Liver (tissue), 9 donors: Measurements from ENCODE around the gene PTAFR. TPM values are rescaled to one million over a fixed set of nuclear protein-coding genes. Genes with fewer than 3 reads are reported as not detected.

Experiments
- DNase-seq: peaks from one replicate; pipeline ENCODE4 v3.0.0-alpha.2; 2017; ENCODE audit warnings: low spot score
- H3K27ac ChIP-seq, 2 donors: one replicate each; pipeline ENCODE4 v1.7.0; 2013; ENCODE audit warnings: inconsistent platforms in 2 of 2, low read length in 2 of 2, control low read depth in 1 of 2, low read depth in 1 of 2, mild to moderate bottlenecking in 1 of 2
- H3K27me3 ChIP-seq, 4 donors: one replicate each; pipeline versions ENCODE4 v1.6.1 to v1.7.0; 2013; ENCODE audit warnings: low read length in 3 of 4, inconsistent platforms in 1 of 4, mild to moderate bottlenecking in 1 of 4, moderate library complexity in 1 of 4; ENCODE audit not compliant: control insufficient read depth in 4 of 4, insufficient read depth in 4 of 4
- H3K36me3 ChIP-seq, 4 donors: one replicate each; pipeline versions ENCODE4 v1.6.1 to v1.7.0; 2013; ENCODE audit warnings: low read length in 3 of 4, mild to moderate bottlenecking in 3 of 4, low read depth in 1 of 4, moderate library complexity in 1 of 4; ENCODE audit not compliant: control insufficient read depth in 4 of 4, insufficient read depth in 3 of 4
- H3K4me1 ChIP-seq, 4 donors: one replicate each; pipeline versions ENCODE4 v1.6.1 to v1.7.0; 2013; ENCODE audit warnings: low read length in 3 of 4, mild to moderate bottlenecking in 3 of 4, moderate library complexity in 1 of 4; ENCODE audit not compliant: control insufficient read depth in 4 of 4, insufficient read depth in 4 of 4
- H3K4me3 ChIP-seq, 3 donors: one replicate each; pipeline versions ENCODE4 v1.6.1 to v1.7.0; 2013; ENCODE audit warnings: low read length in 3 of 3, control low read depth in 1 of 3, low read depth in 1 of 3, mild to moderate bottlenecking in 1 of 3
- H3K9ac ChIP-seq, 2 donors: one replicate each; pipeline ENCODE4 v1.7.0; 2013; ENCODE audit warnings: low read length in 2 of 2, mild to moderate bottlenecking in 2 of 2, moderate library complexity in 2 of 2, control low read depth in 1 of 2, low read depth in 1 of 2
- H3K9me3 ChIP-seq, 4 donors: one replicate each; pipeline versions ENCODE4 v1.6.1 to v1.7.0; 2013; ENCODE audit warnings: low read length in 3 of 4; ENCODE audit not compliant: control insufficient read depth in 4 of 4
- CTCF ChIP-seq: fragments of 150-350 bp; IDR thresholded peaks from 2 replicates; pipeline ENCODE4 v1.5.1; 2017; ENCODE audit warnings: improper control_type of control experiment, low read depth, low read length; ENCODE audit not compliant: missing input control
- EGR1 ChIP-seq, 2 donors: IDR thresholded peaks; 2 replicates each; pipeline ENCODE4 v1.6.1; 2016 to 2018; ENCODE audit warnings: antibody characterized with exemption in 2 of 2, low read depth in 2 of 2
- FOXA2 ChIP-seq: IDR thresholded peaks from 2 replicates; pipeline ENCODE4 v1.6.1; 2016; ENCODE audit warnings: antibody characterized with exemption
- GABPA ChIP-seq, 2 donors: IDR thresholded peaks in 1 of 2; conservative IDR thresholded peaks in 1 of 2; 2 replicates each; pipeline ENCODE4 v1.6.1; 2016; ENCODE audit warnings: antibody characterized with exemption in 2 of 2, mild to moderate bottlenecking in 1 of 2, moderate library complexity in 1 of 2
- HNF4A ChIP-seq, 2 donors: conservative IDR thresholded peaks; 2 replicates each; pipeline ENCODE4 v1.6.1; 2016; ENCODE audit warnings: antibody characterized with exemption in 2 of 2, mild to moderate bottlenecking in 2 of 2
- HNF4G ChIP-seq: IDR thresholded peaks from 2 replicates; pipeline ENCODE4 v1.6.1; 2016; ENCODE audit warnings: antibody characterized with exemption
- JUND ChIP-seq, 2 donors: IDR thresholded peaks; 2 replicates each; pipeline ENCODE4 v1.6.1; 2016; ENCODE audit warnings: antibody characterized with exemption in 2 of 2
- NR2F2 ChIP-seq: IDR thresholded peaks from 2 replicates; pipeline ENCODE4 v1.6.1; 2016; ENCODE audit warnings: antibody characterized with exemption
- RAD21 ChIP-seq, 2 donors: IDR thresholded peaks; 2 replicates each; pipeline ENCODE4 v1.6.1; 2016; ENCODE audit warnings: antibody characterized with exemption in 2 of 2, mild to moderate bottlenecking in 2 of 2
- REST ChIP-seq: IDR thresholded peaks from 2 replicates; pipeline ENCODE4 v1.6.1; 2016; ENCODE audit warnings: antibody characterized with exemption, mild to moderate bottlenecking
- RXRA ChIP-seq, 2 donors: IDR thresholded peaks; 2 replicates each; pipeline ENCODE4 v1.6.1; 2017 to 2018; ENCODE audit warnings: antibody characterized with exemption in 2 of 2, mild to moderate bottlenecking in 1 of 2
- SP1 ChIP-seq: IDR thresholded peaks from 2 replicates; pipeline ENCODE4 v1.6.1; 2018; ENCODE audit warnings: antibody characterized with exemption, mild to moderate bottlenecking
- TAF1 ChIP-seq: conservative IDR thresholded peaks from 2 replicates; pipeline ENCODE4 v1.6.1; 2016; ENCODE audit warnings: antibody characterized with exemption, mild to moderate bottlenecking
- YY1 ChIP-seq: IDR thresholded peaks from 2 replicates; pipeline ENCODE4 v1.6.1; 2016; ENCODE audit warnings: antibody characterized with exemption, mild to moderate bottlenecking
- WGBS: extraction: QIAGEN DNeasy Blood & Tissue Kit; methylation state at CpG from one replicate; pipeline ENCODE4 v1.1.7; 2013; 5-methylcytosine and 5-hydroxymethylcytosine counted together
- polyA plus RNA-seq, 2 donors: library from polyadenylated mRNA; stranded (reverse) in 1 of 2; unstranded in 1 of 2; fragments of 200-250 nt in 1 of 2; fragments of >200 nt in 1 of 2; fragmentation: Nextera tagmentation in 1 of 2; extraction: Ambion mirVana in 1 of 2; gene quantifications; one replicate each; pipeline versions ENCODE4 v1.2.1 to v1.2.3, GENCODE V29; 2013 to 2015
- total RNA-seq, 2 donors: library from RNA; depleted of rRNA; stranded (reverse); fragments of >200 nt; gene quantifications; one replicate each; pipeline ENCODE4 v1.2.3, GENCODE V29; 2014
- TF ChIP-seq, protein P1 (sequence below): IDR thresholded peaks from 2 replicates; pipeline ENCODE4 v1.6.1; 2016; ENCODE audit warnings: antibody characterized with exemption
- TF ChIP-seq, protein P2 (sequence below): IDR thresholded peaks from 2 replicates; pipeline ENCODE4 v1.6.1; 2016; ENCODE audit warnings: antibody characterized with exemption
- TF ChIP-seq, protein P3 (sequence below): IDR thresholded peaks from 2 replicates; pipeline ENCODE4 v1.6.1; 2016; ENCODE audit warnings: antibody characterized with exemption
- donor health status: healthy.
- donor health status: healthy.
- donor health status: healthy.
- donor health status: healthy.
- donor health status: healthy.

Gene PTAFR
- total and polyA plus RNA-seq, 4 donors, result 0.82 to 4.1 (median 2.1) TPM

GRCh38 chr1:28197682-28198415 is 21.4 kb upstream of the PTAFR start:
- TF ChIP-seq, protein P1, sequence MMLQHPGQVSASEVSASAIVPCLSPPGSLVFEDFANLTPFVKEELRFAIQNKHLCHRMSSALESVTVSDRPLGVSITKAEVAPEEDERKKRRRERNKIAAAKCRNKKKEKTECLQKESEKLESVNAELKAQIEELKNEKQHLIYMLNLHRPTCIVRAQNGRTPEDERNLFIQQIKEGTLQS, result no peak
- TF ChIP-seq TAF1 (no peak), SP1 (no peak), NR2F2 (no peak), JUND (IDR thresholded peaks at IDR 0.05) (no peak), GABPA (IDR thresholded peaks at IDR 0.05 in 1 of 2, conservative IDR thresholded peaks at IDR 0.05 in 1 of 2) (no peak), HNF4G (no peak), RAD21 (IDR thresholded peaks at IDR 0.05) (no peak), CTCF (no peak), YY1 (no peak), RXRA (IDR thresholded peaks at IDR 0.05) (no peak), FOXA2 (no peak), REST (no peak), HNF4A (conservative IDR thresholded peaks at IDR 0.05) (no peak), EGR1 (IDR thresholded peaks at IDR 0.05; ENCODE audit: low read depth in 2 of 2) (no peak)
- TF ChIP-seq, protein P2, sequence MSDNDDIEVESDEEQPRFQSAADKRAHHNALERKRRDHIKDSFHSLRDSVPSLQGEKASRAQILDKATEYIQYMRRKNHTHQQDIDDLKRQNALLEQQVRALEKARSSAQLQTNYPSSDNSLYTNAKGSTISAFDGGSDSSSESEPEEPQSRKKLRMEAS, result no peak
- TF ChIP-seq, protein P3, sequence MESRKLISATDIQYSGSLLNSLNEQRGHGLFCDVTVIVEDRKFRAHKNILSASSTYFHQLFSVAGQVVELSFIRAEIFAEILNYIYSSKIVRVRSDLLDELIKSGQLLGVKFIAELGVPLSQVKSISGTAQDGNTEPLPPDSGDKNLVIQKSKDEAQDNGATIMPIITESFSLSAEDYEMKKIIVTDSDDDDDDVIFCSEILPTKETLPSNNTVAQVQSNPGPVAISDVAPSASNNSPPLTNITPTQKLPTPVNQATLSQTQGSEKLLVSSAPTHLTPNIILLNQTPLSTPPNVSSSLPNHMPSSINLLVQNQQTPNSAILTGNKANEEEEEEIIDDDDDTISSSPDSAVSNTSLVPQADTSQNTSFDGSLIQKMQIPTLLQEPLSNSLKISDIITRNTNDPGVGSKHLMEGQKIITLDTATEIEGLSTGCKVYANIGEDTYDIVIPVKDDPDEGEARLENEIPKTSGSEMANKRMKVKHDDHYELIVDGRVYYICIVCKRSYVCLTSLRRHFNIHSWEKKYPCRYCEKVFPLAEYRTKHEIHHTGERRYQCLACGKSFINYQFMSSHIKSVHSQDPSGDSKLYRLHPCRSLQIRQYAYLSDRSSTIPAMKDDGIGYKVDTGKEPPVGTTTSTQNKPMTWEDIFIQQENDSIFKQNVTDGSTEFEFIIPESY, result no peak
- no peaks in the 10 kb centered on the region for H3K27me3 ChIP-seq
- no peak overlapping the region for H3K9ac ChIP-seq
- H3K36me3 ChIP-seq, result peaks cover under 1 to 33% (median 10%) of the 10 kb centered on the region in 4 donors
- no peak overlapping the region for H3K4me3 ChIP-seq
- WGBS, result 95% methylated on average over 12 of the region's 12 CpGs
- H3K27ac ChIP-seq, result no peak overlapping the region
- peaks cover 0 to 12% (median 2%) of the 10 kb centered on the region in 4 donors for H3K4me1 ChIP-seq
- no peak for DNase-seq
- no peaks in the 10 kb centered on the region for H3K9me3 ChIP-seq
